Stimulated activated naive CD8-positive, alpha-beta T cell treated with anti-CD3 and anti-CD28 coated beads, Interleukin-15, Interleukin-2, amounts not matched to agents 100 U/mL and 50 U/mL, for 24 hours (primary cell): Measurements from ENCODE around the gene TIGD4.

Experiments
- ATAC-seq: fragments of 150-1000 bp; cut with Tn5 transposase; one replicate; pipeline ENCODE4 v1.10.0; 2021
- DNase-seq: peaks from one replicate; pipeline ENCODE4 v3.0.0; 2021

TIGD4 gene

GRCh38 chr4:152779513-152780266, at the start of gene TIGD4, which contains the start of gene ARFIP1:
TIGD4 (minus strand) TSS chr4:152779730; CDS start chr4:152771004, 8,726 bp downstream.
ARFIP1 (plus strand) TSS chr4:152779954; CDS start chr4:152829634, 49,680 bp downstream.
- ATAC-seq = peak; percentile 95

GRCh38 chr4:152828122-152828521, 48.6 kb upstream of the TIGD4 start:
- no peak for ATAC-seq

More at GRCh38 chr4:152779513-152780266, at the start of gene TIGD4, which contains the start of gene ARFIP1:
- DNase-seq = peak; percentile 95

GRCh38 chr4:152825336-152825735, 45.8 kb upstream of the TIGD4 start:
- DNase-seq (no peak), ATAC-seq (no peak)

More at GRCh38 chr4:152828122-152828521, 48.6 kb upstream of the TIGD4 start:
- no peak for DNase-seq

GRCh38 chr4:152824561-152824960, 45.0 kb upstream of the TIGD4 start:
- ATAC-seq (no peak), DNase-seq (no peak)

GRCh38 chr4:152822323-152822722, 42.8 kb upstream of the TIGD4 start:
- ATAC-seq (no peak), DNase-seq (no peak)

- DNase-seq = no peak
- no peak for ATAC-seq
Observed at GRCh38 chr4:152820073-152820472, 40.5 kb upstream of the TIGD4 start.

- ATAC-seq = peak; percentile 14
Observed at GRCh38 chr4:152819026-152819645, 39.6 kb upstream of the TIGD4 start.

GRCh38 chr4:152817331-152817730, 37.8 kb upstream of the TIGD4 start:
- ATAC-seq = no peak

More at GRCh38 chr4:152819026-152819645, 39.6 kb upstream of the TIGD4 start:
- DNase-seq = no peak

GRCh38 chr4:152815078-152815477, 35.5 kb upstream of the TIGD4 start:
- ATAC-seq (no peak), DNase-seq (no peak)

More at GRCh38 chr4:152817331-152817730, 37.8 kb upstream of the TIGD4 start:
- DNase-seq = no peak

GRCh38 chr4:152810715-152811287, 31.3 kb upstream of the TIGD4 start:
- DNase-seq = no peak

GRCh38 chr4:152808670-152809069, 29.1 kb upstream of the TIGD4 start:
- DNase-seq (no peak), ATAC-seq (no peak)

More at GRCh38 chr4:152810715-152811287, 31.3 kb upstream of the TIGD4 start:
- ATAC-seq = no peak

GRCh38 chr4:152807294-152807829, 27.8 kb upstream of the TIGD4 start:
- ATAC-seq (peak; percentile 85), DNase-seq (no peak)

- ATAC-seq (peak; percentile 34), DNase-seq (no peak)
Observed at GRCh38 chr4:152806501-152807125, 27.1 kb upstream of the TIGD4 start.

- no peak for DNase-seq
- no peak for ATAC-seq
Observed at GRCh38 chr4:152805818-152806217, 26.3 kb upstream of the TIGD4 start.

- ATAC-seq = no peak
- no peak for DNase-seq
Observed at GRCh38 chr4:152805071-152805650, 25.6 kb upstream of the TIGD4 start.

GRCh38 chr4:152803541-152803940, 24.0 kb upstream of the TIGD4 start:
- DNase-seq (no peak), ATAC-seq (no peak)

GRCh38 chr4:152795891-152796290, 16.4 kb upstream of the TIGD4 start:
- ATAC-seq = no peak
- no peak for DNase-seq

GRCh38 chr4:152786627-152787026, 7.1 kb upstream of the TIGD4 start:
- ATAC-seq (no peak), DNase-seq (no peak)

GRCh38 chr4:152785639-152786615, 6.4 kb upstream of the TIGD4 start:
- DNase-seq (no peak), ATAC-seq (no peak)

- DNase-seq (no peak), ATAC-seq (no peak)
Observed at GRCh38 chr4:152784490-152785350, 5.2 kb upstream of the TIGD4 start.
